Measurements from ENCODE around the gene HLA-DMB. TPM values are rescaled to one million over a fixed set of nuclear protein-coding genes. Genes with fewer than 3 reads are reported as not detected.
"Not testable (repeated sequence)": the region's sequence is repeated elsewhere in the genome, so short reads cannot be mapped to it uniquely, and the experiment has no call there.

Gene HLA-DMB
- total RNA-seq, 2 donors from 2014 or later, result 2.7 to 17.8 TPM

DNA sequence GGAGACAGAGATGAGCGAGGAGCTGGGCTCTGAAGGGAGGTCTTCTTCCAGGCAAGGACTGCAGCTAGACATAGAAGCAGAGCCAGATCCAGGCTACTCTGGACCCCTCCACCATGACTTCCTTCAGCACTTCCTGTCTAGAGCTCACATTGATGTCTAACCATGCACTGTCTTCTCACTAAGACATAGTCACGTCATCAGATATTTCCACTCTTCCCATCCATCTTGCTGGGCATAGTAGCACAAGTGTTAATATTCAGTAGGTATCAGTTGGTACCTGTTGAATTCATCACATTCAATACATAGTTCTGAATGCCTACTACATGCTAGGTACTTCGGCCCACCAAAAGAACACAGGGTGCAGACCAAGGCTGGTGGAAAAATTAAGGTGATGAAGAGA is 9.2 kb upstream of the HLA-DMB start:
- Mint-ChIP-seq H3K27ac (no peak overlapping the region), H3K36me3 (no peaks in the 10 kb centered on the region), H3K4me3 (peak overlapping the region; percentile 9), H3K27me3 (no peaks in the 10 kb centered on the region), H3K4me1 (ENCODE audit: low read depth in 2 of 2) (peaks cover 40 to 54% of the 10 kb centered on the region in 2 donors), H3K9me3 (no peaks in the 10 kb centered on the region)
- ATAC-seq, result no peak
- DNase-seq (ENCODE audit: low spot score), result no peak

DNA sequence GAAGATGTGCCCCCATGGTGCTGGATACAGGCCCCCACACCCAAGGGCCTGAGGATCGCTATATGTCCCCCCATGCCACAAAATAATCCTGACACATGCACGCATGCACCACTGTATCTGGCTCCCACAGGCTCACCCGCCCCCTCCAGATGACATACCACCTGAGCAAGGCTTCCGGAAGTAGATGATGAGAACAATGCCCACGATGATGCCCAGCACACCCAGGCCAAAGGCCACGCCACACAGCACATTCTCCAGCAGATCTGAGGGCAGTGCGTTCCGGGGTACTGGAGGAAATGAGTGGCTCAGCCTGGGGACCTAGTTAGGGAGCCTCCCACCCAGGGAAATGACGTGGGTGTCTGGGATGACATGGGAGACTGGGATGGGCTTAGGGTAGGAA is 8.3 kb upstream of the HLA-DMB start:
- Mint-ChIP-seq H3K36me3 (no peaks in the 10 kb centered on the region), H3K27ac (no peak overlapping the region), H3K4me1 (ENCODE audit: low read depth in 2 of 2) (peaks cover 44 to 55% of the 10 kb centered on the region in 2 donors), H3K4me3 (no peak overlapping the region), H3K9me3 (no peaks in the 10 kb centered on the region), H3K27me3 (no peaks in the 10 kb centered on the region)
- no peak for ATAC-seq
- no peak for DNase-seq (ENCODE audit: low spot score)

DNA sequence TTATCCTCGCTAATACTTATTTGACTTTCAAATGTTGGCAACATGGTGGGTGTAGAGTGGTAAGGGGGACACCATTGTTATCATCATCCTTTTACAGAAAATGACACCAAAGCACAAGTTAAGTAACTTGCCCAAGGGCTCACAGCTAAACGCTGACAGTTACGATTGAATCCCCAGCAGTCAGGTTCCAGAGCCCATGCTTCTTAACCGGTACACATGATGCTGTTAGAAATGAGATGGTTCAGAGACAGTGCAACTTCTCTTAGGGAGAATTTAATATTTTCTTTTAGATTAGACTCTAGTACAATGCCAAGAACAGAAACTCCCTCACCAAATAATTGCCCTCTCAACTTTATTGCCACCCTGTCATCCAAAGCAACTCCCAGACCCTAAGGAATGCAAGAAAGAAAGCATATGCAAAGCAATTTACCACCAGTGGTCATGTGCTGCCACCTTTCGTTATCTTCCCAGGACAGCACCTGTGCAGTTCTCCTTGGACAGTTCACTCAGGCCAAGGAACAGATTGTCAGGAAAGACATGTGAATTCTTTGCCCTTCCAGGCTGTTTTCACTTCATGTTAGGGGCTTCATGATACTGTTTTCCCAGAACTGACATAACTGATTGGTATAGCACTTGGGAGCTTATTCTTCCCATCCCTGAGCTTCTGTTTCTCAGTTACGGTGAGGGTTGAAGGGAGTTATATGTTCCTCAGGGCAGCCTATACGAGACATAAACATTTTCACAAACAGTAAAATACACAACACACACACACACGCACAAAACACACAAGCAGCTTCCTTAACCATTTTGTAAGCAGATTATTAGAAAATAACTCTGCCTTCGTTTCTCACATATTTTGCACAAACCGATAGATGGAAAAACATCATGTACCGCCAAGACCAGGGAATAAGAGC is 7.0 kb upstream of the HLA-DMB start:
- no peaks in the 10 kb centered on the region for H3K36me3 Mint-ChIP-seq
- H3K27me3 Mint-ChIP-seq, result no peaks in the 10 kb centered on the region
- ATAC-seq, result no peak
- peaks cover 44 to 55% of the 10 kb centered on the region in 2 donors for H3K4me1 Mint-ChIP-seq (ENCODE audit: low read depth in 2 of 2)
- H3K4me3 Mint-ChIP-seq, result no peak overlapping the region
- no peaks in the 10 kb centered on the region for H3K9me3 Mint-ChIP-seq
- no peak for DNase-seq (ENCODE audit: low spot score)
- H3K27ac Mint-ChIP-seq, result no peak overlapping the region

DNA sequence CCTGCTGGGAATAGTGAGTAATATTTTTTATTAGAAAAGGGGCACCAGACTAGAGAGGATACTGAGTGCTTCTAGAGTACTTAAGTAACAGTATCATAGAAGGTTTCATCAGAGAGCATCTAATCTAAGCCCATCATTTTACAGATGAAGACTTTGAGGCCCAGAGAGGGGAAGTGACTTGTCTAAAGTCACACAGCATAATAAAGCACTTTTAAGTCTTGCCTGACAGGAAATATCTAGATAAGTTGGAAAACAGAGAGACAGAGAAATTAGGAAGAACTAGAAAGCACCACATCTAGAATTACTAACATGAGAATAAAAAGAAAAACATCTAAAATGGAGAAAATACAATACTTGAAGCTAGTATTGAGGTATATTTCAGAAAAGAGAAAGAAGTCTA is 6.1 kb upstream of the HLA-DMB start:
- H3K4me3 Mint-ChIP-seq, result no peak overlapping the region
- no peak overlapping the region for H3K27ac Mint-ChIP-seq
- H3K4me1 Mint-ChIP-seq (ENCODE audit: low read depth in 2 of 2), result peaks cover 45 to 55% of the 10 kb centered on the region in 2 donors
- DNase-seq (ENCODE audit: low spot score), result no peak
- H3K36me3 Mint-ChIP-seq, result no peaks in the 10 kb centered on the region
- no peak for ATAC-seq
- H3K27me3 Mint-ChIP-seq, result no peaks in the 10 kb centered on the region
- H3K9me3 Mint-ChIP-seq, result no peaks in the 10 kb centered on the region

DNA sequence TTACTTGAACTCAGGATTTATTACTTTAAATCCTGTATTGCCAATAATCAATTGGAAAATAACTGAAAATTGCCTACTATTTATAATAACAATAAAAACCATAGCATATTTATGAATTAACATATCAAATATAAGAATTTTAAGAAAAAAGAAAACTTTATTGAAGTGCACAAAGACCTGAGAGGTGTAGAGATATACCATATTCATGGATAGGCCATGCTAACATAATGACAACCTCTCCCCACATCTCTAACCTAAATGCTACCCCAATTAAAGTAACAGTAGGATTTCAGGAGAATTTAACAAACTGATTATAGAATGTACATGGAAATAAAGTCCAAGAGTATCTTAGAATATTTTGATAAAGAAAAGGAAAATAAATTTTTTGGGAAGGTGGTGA is 5.1 kb upstream of the HLA-DMB start:
- no peak for ATAC-seq
- Mint-ChIP-seq H3K27me3 (no peaks in the 10 kb centered on the region), H3K9me3 (no peaks in the 10 kb centered on the region), H3K4me3 (peak overlapping the region; percentile 85), H3K27ac (peak overlapping the region; percentile 92 to 96), H3K36me3 (no peaks in the 10 kb centered on the region), H3K4me1 (ENCODE audit: low read depth in 2 of 2) (peaks cover 53 to 65% of the 10 kb centered on the region in 2 donors)
- DNase-seq (ENCODE audit: low spot score), result no peak

DNA sequence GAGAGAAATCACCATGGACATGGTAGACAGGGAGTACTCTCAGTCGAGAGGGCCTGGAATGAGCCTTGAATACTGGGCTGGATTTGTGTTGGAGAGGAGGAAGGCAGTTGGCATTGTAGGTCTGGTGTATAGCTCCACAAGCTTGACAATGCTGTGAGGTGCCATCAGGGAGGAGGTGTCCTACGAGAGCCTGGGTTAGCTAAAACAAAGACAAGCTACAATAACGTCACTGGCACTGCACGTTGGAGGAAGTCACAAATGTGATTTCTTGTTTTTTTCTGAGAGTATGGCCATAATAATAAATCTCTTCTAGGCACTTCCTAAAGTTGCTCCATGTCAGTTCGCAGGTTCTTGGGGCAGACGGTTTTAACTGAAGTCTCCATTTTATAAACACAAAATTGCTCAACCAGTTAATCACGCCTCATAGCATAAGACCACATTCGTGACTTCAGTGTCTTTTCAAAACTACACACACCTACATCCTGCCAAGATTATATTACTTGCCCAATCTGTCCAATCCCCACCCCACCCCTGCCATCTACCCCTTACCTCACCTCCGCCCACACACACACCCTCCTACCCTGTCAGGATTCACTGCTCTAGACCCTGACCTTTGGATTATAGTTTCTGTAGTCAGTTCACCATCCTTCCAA is 4.4 kb upstream of the HLA-DMB start:
- no peaks in the 10 kb centered on the region for H3K27me3 Mint-ChIP-seq
- DNase-seq (ENCODE audit: low spot score) (no peak), ATAC-seq (peak; percentile 73 to 78)
- H3K4me1 Mint-ChIP-seq (ENCODE audit: low read depth in 2 of 2), result peaks cover 56 to 68% of the 10 kb centered on the region in 2 donors
- H3K9me3 Mint-ChIP-seq, result no peaks in the 10 kb centered on the region
- peak overlapping the region; percentile 85 for H3K4me3 Mint-ChIP-seq
- H3K36me3 Mint-ChIP-seq, result no peaks in the 10 kb centered on the region
- H3K27ac Mint-ChIP-seq, result peak overlapping the region; percentile 92 to 96

DNA sequence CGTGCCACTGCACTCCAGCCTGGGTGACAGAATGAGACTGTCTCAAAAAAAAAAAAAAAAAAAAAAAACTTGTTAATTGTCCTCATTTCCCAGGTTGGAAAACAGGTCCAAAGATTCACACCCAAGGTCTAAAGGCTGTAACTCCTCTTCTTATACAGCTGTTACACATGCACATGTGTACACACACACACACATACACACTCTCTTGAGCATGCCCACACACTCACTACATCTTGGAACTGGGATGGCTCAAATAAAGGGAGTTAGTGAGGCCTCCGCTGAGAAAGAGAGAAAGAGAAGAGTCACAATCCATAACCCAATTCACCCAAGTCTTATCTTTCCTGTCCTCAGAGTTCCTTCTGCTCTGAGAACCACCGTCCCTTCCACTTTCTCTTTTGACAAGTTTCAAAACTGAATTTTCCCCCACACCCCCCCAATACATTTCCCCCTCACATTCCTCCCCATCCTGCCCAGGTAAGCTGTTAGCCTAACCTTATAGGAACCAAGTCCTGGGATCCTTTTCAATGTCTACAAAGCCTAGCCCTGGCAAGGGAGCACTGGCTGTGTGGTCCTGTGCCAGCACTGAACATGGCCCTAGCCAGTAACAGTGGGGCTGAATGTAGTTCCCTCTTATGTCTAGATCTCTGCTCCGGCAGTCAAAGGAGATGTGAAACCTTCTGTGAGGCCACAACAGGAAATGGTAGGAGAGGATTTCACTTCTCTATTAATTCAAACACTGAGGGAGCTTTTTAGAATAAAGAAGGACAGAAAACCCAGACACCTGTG is 3.2 kb upstream of the HLA-DMB start:
- ATAC-seq (peak; percentile 59 to 66), DNase-seq (ENCODE audit: low spot score) (no peak)
- Mint-ChIP-seq H3K27me3 (no peaks in the 10 kb centered on the region), H3K4me1 (ENCODE audit: low read depth in 2 of 2) (peaks cover 59 to 71% of the 10 kb centered on the region in 2 donors), H3K36me3 (no peaks in the 10 kb centered on the region), H3K4me3 (peak overlapping the region; percentile 85), H3K27ac (peak overlapping the region; percentile 92 to 96), H3K9me3 (no peaks in the 10 kb centered on the region)

DNA sequence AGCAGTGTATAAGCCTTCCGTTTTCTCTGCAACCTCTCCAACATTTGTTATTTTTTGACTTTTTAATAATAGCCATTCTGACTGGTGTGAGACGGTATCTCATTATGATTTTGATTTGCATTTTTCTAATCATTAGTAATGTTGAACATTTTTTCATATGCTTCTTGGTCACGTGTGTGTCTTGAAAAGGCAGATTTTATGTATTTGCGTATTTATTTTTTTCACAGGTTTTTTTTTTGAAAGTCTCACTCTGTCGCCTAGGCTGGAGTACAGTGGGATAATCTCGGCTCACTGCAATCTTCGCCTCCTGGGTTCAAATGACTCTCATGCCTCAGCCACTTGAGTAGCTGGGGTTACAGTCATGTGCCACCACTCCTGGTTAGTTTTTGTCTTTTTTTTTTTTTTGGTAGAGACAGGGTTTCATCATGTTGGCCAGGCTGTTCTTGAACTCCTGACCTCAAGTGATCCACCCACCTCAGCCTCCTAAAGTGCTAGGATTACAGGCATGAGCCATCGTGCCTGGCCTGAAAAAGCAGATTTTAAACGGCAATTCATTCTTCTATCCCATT is 1.8 kb upstream of the HLA-DMB start:
- H3K9me3 Mint-ChIP-seq; H3K27me3 Mint-ChIP-seq; DNase-seq (ENCODE audit: low spot score); H3K36me3 Mint-ChIP-seq; ATAC-seq: not testable (repeated sequence)
- peaks cover 59 to 71% of the 10 kb centered on the region in 2 donors for H3K4me1 Mint-ChIP-seq (ENCODE audit: low read depth in 2 of 2)
- peak overlapping the region; percentile 26 to 96 for H3K27ac Mint-ChIP-seq
- H3K4me3 Mint-ChIP-seq, result peak overlapping the region; percentile 89

DNA sequence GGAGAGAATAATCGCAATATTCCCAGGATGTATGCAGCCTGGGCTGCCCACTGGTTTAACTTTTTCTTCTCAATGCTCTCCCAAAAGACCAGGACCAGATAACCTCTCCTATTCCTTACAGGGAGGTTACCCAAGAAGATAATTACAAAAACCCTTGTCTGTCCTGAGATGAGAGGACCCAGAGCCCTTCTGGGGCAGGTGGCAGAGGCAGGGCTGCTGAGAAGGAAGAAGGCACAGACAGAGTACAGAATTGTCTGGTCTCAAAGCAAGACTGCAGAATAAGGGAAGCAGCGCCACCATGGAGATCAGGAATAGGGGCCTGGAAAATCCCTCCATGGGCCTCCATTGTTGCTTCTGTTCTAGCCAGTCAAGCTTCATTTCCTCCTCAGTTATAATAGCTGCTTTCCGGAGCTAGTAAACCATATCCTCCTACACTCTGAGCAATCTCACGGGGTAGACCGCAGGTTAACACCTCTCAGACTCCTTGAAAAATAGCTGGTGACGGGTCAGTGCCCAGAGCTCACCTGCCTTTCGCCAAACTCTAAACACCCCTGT is 463 bp upstream of the HLA-DMB start:
- ATAC-seq (peak; percentile 85 to 87), DNase-seq (ENCODE audit: low spot score) (peak; percentile 76)
- Mint-ChIP-seq H3K4me1 (ENCODE audit: low read depth in 2 of 2) (peaks cover 59 to 66% of the 10 kb centered on the region in 2 donors), H3K27ac (peak overlapping the region; percentile 87 to 96), H3K36me3 (no peaks in the 10 kb centered on the region), H3K4me3 (peak overlapping the region; percentile 89), H3K9me3 (no peaks in the 10 kb centered on the region), H3K27me3 (no peaks in the 10 kb centered on the region)

DNA sequence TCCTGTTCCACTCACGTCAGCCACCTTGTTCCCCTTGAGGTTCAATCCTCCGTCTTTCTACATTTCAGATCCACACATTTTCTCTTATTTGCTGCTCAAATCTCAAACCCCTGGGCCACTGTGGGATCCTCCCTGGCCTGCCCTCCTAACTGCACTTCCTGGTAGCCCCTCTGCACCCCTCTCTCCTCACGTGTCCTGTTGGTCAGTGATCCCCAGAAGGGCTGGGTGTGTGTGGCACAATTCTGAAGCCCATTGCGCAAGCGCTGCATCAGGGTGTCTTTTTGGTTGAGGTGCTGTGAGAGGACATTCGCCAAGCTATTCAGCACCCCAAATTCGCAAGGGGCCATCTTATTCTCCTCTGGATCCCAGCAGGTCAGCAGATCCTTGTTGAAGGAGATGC is 2.3 kb downstream of the HLA-DMB start:
- no peak overlapping the region for H3K4me3 Mint-ChIP-seq
- H3K27me3 Mint-ChIP-seq, result no peaks in the 10 kb centered on the region
- DNase-seq (ENCODE audit: low spot score), result no peak
- no peak overlapping the region for H3K27ac Mint-ChIP-seq
- no peak for ATAC-seq
- peaks cover 40 to 47% of the 10 kb centered on the region in 2 donors for H3K4me1 Mint-ChIP-seq (ENCODE audit: low read depth in 2 of 2)
- H3K36me3 Mint-ChIP-seq, result no peaks in the 10 kb centered on the region
- no peaks in the 10 kb centered on the region for H3K9me3 Mint-ChIP-seq

DNA sequence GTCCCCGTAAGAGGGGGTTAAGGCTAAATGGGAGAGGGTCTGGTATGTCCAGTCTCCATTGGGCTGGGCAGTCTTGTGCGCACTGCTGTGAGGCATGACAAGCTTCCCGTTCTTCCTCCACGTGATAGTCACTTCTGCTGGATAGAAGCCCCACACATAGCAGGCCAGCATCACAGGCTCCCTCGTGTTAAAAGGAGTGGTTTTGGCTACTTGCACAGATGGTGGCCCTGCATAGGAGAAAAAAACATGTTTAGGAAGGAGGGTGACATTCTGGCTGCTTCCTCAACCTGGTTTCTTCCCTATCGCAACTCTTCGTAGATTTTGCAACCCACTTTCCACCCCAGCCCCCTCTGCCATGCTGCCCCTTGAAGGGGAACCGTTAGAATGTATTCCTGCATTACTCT is 3.6 kb downstream of the HLA-DMB start:
- no peak overlapping the region for H3K27ac Mint-ChIP-seq
- H3K4me3 Mint-ChIP-seq, result no peak overlapping the region
- H3K4me1 Mint-ChIP-seq (ENCODE audit: low read depth in 2 of 2), result peaks cover 28 to 37% of the 10 kb centered on the region in 2 donors

DNA sequence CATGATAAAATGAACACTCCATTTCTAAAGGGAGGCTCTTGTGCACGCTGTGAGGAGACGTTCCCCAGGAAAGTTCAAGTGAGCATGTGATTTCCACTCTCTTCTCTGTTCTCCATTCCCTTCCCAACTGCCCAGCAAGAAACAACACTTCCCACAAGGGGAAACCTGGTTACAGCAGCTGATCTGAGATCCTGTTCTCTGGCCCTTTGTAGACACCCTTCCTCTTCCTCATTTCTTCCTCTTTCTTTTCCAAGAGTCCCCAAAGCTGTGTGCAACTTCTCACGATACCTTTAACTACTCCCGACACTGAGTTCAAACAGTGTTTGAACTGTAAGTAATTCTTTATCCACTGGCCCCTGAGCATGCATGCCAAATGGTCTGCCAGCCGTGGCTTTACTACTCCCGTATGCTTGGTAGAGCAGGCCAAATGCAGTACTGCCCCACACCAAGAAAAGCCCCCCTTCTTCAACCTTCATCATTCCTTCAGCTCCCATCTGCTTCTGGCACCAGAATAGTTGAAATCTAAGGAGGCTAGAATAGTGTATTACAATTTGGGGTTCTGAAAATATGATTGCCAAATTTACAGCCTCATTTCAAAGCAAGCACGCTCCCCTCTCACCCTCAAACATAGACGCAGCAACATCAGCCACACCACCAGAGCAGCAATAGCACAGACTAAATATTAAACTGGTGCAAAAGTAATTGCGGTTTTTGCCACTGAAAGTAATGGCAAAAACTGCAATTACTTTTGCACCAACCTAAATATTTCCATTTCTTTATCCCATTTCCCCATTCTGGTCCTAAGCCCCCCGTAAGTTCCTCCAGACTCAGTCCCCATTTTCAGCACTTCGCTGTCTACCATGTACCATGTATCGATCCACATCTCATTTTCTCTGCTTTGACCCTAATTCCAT is 4.3 kb downstream of the HLA-DMB start:
- Mint-ChIP-seq H3K27ac (no peak overlapping the region), H3K36me3 (no peaks in the 10 kb centered on the region), H3K27me3 (no peaks in the 10 kb centered on the region), H3K4me3 (no peak overlapping the region), H3K9me3 (no peaks in the 10 kb centered on the region), H3K4me1 (ENCODE audit: low read depth in 2 of 2) (peaks cover 22 to 29% of the 10 kb centered on the region in 2 donors)
- ATAC-seq (no peak), DNase-seq (ENCODE audit: low spot score) (no peak)

More for the DNA sequence above, 3.6 kb downstream of the HLA-DMB start:
- no peak for DNase-seq (ENCODE audit: low spot score)
- no peaks in the 10 kb centered on the region for H3K36me3 Mint-ChIP-seq
- no peaks in the 10 kb centered on the region for H3K9me3 Mint-ChIP-seq
- no peak for ATAC-seq
- H3K27me3 Mint-ChIP-seq, result no peaks in the 10 kb centered on the region

Measured in natural killer cell treated with Interleukin-12 subunit alpha and Interleukin-12 subunit beta and Interleukin-15 and Interleukin-18, amount 100 ng/mL, for 72 hours (primary cell).